ENCODE measurements around the gene SMAD4. TPM values are rescaled to one million over a fixed set of nuclear protein-coding genes. Genes with fewer than 3 reads are reported as not detected.

Gene SMAD4
- total and polyA plus RNA-seq, 2 of the 8 experiments (the other 6 are each of a cell fraction or from before 2014, with no cell fraction given), result 86.5 to 139 TPM

- no peak for TF ChIP-seq E2F6 (IDR thresholded peaks at IDR 0.05)
- TF ChIP-seq HDAC2 (IDR thresholded peaks at IDR 0.05; ENCODE audit: borderline replicate concordance in 1 of 2, low read depth in 2 of 2, low read length in 2 of 2), result no peak
- TF ChIP-seq POLR2A (IDR thresholded peaks at IDR 0.05; ENCODE audit: control extremely low read depth in 1 of 2, low read depth in 2 of 2, low read length in 2 of 2), result no peak
- TF ChIP-seq CBX5 (IDR thresholded peaks at IDR 0.05; ENCODE audit: low read depth, low read length), result no peak
- no peak for TF ChIP-seq YY1 (IDR thresholded peaks at IDR 0.05; ENCODE audit: low read depth, low read length)
Measured at GRCh38 chr18:51029378-51029693, 677 bp upstream of the SMAD4 start (continued).

All from H1 (cell line).